ENCODE data around the gene LST1. TPM values are rescaled to one million over a fixed set of nuclear protein-coding genes. Genes with fewer than 3 reads are reported as not detected.

The LST1 gene
- polyA plus RNA-seq, 1 experiment = not detected

DNA sequence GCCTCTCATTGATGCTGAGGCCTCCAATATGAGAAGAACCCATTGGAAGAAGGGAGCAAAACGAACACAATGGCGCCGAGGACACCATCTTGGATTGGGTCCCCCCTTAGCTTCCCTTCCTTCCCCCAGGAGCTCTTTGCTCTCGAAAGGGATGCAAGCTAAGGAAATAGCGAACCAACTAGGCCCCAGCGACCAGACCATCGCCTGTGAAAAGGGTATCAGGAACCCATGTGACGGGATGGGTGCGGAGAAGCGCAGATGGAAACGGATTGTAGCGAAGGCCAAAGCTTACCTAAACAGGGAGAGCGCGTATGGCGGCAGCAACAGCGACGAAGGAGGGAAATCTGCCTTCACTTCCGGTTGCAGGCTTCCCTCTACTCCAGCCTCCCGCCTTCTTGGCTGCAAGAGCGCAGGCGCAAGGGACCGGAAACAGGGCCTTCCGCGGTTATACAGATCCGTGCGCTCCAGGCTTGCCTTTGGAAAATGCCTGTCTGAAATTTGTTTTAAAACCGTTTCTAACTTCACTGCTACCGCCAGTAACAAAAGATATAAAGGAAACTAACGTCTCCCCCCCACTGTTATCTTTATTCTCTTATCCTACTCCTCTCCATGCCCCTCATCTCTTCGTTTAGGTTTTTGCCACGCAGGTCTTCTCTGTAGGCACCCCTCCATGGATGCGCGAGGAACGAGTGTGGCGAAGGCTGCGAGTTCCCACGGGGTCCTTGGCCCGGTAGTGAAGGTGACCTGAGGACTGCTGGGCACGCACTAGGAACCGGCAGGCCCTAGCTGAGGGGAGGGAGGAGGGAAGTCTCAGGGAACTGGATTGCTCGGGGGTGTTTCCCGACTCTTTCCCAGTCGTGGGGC is 44.2 kb upstream of the LST1 start, which contains the start of gene DDX39B:
DDX39B (minus strand) TSS at position 346 of the 864 bp plus-strand sequence. CDS start 1,471 bp downstream, outside the sequence.
- TF ChIP-seq, protein P1, sequence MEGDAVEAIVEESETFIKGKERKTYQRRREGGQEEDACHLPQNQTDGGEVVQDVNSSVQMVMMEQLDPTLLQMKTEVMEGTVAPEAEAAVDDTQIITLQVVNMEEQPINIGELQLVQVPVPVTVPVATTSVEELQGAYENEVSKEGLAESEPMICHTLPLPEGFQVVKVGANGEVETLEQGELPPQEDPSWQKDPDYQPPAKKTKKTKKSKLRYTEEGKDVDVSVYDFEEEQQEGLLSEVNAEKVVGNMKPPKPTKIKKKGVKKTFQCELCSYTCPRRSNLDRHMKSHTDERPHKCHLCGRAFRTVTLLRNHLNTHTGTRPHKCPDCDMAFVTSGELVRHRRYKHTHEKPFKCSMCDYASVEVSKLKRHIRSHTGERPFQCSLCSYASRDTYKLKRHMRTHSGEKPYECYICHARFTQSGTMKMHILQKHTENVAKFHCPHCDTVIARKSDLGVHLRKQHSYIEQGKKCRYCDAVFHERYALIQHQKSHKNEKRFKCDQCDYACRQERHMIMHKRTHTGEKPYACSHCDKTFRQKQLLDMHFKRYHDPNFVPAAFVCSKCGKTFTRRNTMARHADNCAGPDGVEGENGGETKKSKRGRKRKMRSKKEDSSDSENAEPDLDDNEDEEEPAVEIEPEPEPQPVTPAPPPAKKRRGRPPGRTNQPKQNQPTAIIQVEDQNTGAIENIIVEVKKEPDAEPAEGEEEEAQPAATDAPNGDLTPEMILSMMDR (IDR thresholded peaks at IDR 0.05; ENCODE audit: low read depth, low read length) = no peak
- DNase-seq (ENCODE audit: low read depth, low spot score) = peak; percentile 93
- no peaks in the 10 kb centered on the region for H3K27me3 ChIP-seq (ENCODE audit: control insufficient read depth, insufficient read depth, low read length)
- POLR2A ChIA-PET = interaction anchor here (1.0 to 2.2 kb wide), 8 partner anchors 10 to 79 kb away, joined by 3 to 24 read pairs (median 5); partner anchors contain the start of gene MCCD1
- no peaks in the 10 kb centered on the region for H3K9me3 ChIP-seq (ENCODE audit: control insufficient read depth, insufficient read depth, low read length)
- peak within 1 kb of the TSS; percentile 92 for H3K4me3 ChIP-seq (ENCODE audit: low read depth, low read length)
- CTCF ChIA-PET = interaction anchor here (0.7 to 14.1 kb wide), 5 partner anchors 39 to 863 kb away, joined by 3 to 388 read pairs (median 5); partner anchors contain the start of gene NCR3
- H3K27ac ChIP-seq (ENCODE audit: low read depth, low read length) = peak within 1 kb of the TSS; percentile 95

DNA sequence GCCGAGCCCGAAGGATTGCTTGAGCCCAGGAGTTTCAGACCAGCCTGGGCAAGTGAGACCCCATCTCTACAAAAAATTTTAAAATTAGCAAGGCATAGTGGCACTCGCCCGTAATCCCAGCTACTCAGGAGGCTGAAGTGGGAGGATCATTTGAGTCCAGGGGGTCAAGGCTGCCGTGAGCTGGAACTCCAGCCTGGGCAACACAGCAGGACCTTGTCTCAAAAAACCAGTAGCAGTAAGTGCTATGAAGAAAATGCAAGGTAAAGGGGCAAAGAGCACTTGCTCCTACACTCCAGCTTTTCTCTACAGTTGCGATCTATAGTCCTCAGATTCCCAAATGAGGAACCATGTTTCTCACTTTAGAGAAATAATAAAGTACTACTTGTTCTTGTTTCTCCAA is 42.4 kb upstream of the LST1 start:
- Histone ChIP-seq H3K27ac (ENCODE audit: low read depth, low read length) (no peak overlapping the region), H3K27me3 (ENCODE audit: control insufficient read depth, insufficient read depth, low read length) (no peaks in the 10 kb centered on the region), H3K4me3 (ENCODE audit: low read depth, low read length) (no peak overlapping the region), H3K9me3 (ENCODE audit: control insufficient read depth, insufficient read depth, low read length) (peaks cover 3% of the 10 kb centered on the region; the same call in 1 of the 2 replicates)
- DNase-seq (ENCODE audit: low read depth, low spot score) = no peak
- POLR2A ChIA-PET = no interaction called here
- TF ChIP-seq, protein P1 (IDR thresholded peaks at IDR 0.05; ENCODE audit: low read depth, low read length) = no peak
- CTCF ChIA-PET = interaction anchor here (1.0 to 14.1 kb wide), 2 partner anchors 37 to 54 kb away, joined by 4 to 388 read pairs; partner anchors contain the start of gene NCR3

DNA sequence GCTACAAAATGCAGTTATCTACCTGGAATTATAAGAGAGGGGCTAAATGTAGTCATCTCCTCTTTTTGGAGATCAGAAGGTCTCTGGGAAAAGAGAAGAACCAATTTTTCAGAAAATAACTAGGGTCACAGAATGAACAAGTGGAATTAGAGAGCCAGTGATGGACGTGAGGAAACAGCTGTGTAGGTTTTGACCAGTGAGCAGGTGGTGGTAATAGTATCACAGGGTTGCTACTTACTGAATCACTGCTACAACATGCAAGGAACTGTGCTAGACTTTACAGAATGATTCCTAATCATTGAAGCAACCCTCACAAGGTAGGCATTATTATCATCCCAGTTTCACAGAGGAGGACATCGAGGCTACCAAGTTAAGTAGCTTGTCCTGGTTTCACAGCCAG is 41.4 kb upstream of the LST1 start:
- Histone ChIP-seq H3K4me3 (ENCODE audit: low read depth, low read length) (no peak overlapping the region), H3K9me3 (ENCODE audit: control insufficient read depth, insufficient read depth, low read length) (peaks cover 3% of the 10 kb centered on the region; the same call in 1 of the 2 replicates), H3K27ac (ENCODE audit: low read depth, low read length) (no peak overlapping the region), H3K27me3 (ENCODE audit: control insufficient read depth, insufficient read depth, low read length) (no peaks in the 10 kb centered on the region)
- TF ChIP-seq, protein P1 (IDR thresholded peaks at IDR 0.05; ENCODE audit: low read depth, low read length) = no peak
- POLR2A ChIA-PET = no interaction called here
- CTCF ChIA-PET = interaction anchor here (0.5 to 14.1 kb wide), 2 partner anchors 52 to 53 kb away, joined by 3 to 388 read pairs; partner anchors contain the start of gene NCR3
- no peak for DNase-seq (ENCODE audit: low read depth, low spot score)

DNA sequence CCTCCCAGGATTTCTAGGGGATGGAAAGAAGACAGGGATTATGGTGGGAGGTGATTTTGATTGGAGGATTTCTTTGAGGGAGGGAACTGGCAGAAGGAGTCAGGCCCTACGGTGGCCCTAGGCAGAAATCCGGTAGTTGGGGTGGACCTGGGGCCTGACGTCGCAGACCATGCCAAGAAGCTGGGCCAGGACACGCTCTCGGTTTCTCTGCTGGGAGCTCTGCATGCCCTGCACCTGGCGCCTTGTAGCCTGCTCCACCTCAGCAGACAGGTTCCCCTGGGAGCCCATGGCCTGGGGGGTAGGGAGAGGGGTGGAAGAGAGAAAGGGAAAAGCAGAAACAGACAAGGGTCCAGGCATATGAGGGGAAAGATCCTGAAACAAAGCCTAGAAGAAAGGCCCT is 40.8 kb upstream of the LST1 start:
- Histone ChIP-seq H3K27ac (ENCODE audit: low read depth, low read length) (no peak overlapping the region), H3K27me3 (ENCODE audit: control insufficient read depth, insufficient read depth, low read length) (no peaks in the 10 kb centered on the region), H3K9me3 (ENCODE audit: control insufficient read depth, insufficient read depth, low read length) (peaks cover 3% of the 10 kb centered on the region; the same call in 1 of the 2 replicates), H3K4me3 (ENCODE audit: low read depth, low read length) (no peak overlapping the region; the same call in 1 of the 2 replicates)
- ChIA-PET CTCF (interaction anchor here (0.5 to 14.1 kb wide), 3 partner anchors 36 to 52 kb away, joined by 3 to 388 read pairs (median 31); partner anchors contain the start of genes LTB and NCR3), POLR2A (interaction anchor here (1.7 to 2.7 kb wide), 2 partner anchors 53 to 282 kb away, joined by 6 to 17 read pairs; partner anchors contain the start of gene HSPA1B)
- TF ChIP-seq, protein P1 (IDR thresholded peaks at IDR 0.05; ENCODE audit: low read depth, low read length) = no peak
- no peak for DNase-seq (ENCODE audit: low read depth, low spot score)
